GM21381 (cell line): ENCODE data around the gene CYTH2.
"Not testable (repeated sequence)": the region's sequence is repeated elsewhere in the genome, so short reads cannot be mapped to it uniquely, and the experiment has no call there.

ENCODE experiments used
- ATAC-seq: cut with Tn5 transposase; IDR thresholded peaks from one replicate; pipeline ENCODE4 v1.9.1; 2021; ENCODE audit warnings: mild to moderate bottlenecking, moderate library complexity; ENCODE audit not compliant: unreplicated experiment

CYTH2 gene

DNA sequence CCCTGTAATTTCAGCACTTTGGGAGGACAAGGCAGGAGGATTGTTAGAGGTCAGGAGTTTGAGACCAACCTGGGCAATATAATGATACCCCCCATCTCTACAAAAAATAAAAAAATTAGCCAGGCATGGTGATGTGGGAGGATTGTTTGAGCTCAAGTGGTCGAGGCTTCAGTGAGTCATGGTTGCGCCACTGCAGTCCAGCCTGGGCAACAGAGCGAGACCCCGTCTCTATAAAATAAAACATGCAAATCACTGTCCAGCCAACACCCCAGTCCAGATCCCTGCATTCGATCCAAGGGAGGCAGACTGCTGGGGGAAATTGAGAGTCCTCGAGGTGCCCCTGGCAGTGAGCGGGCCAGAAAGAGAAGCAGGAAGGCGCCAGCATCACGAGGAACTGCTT is 7.0 kb downstream of the CYTH2 start:
- ATAC-seq: no peak

DNA sequence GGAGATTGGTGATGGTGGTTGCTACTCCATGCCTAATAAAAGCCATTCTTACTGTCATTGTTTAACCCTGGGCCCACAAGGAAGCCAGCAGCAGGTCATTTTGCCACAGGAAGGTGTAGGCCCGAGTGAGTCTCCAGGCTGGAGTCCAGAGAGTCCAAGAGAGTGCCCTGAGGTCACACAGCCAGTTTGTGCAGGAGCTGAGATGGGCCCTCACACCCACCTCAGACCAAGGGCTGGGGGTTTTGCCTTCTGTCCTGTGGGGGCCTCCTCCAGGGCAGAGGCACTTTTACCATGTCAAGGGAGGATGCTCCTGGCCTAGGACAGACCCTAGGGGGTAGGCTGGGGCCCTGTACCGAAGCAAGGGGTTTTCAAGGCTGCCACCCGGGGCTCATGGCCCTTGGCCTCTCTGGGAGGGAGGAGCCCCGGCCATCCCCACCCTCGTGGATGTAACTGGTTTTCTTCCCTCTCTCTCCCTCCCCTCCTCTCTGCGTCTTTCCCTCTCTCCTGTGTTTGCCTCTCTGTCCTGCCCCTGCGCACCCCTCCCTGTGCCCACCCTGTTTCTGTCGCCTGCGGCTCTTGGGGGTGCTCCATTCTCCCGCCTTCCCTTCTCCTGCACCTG is 8.0 kb downstream of the CYTH2 start:
- ATAC-seq: no peak

DNA sequence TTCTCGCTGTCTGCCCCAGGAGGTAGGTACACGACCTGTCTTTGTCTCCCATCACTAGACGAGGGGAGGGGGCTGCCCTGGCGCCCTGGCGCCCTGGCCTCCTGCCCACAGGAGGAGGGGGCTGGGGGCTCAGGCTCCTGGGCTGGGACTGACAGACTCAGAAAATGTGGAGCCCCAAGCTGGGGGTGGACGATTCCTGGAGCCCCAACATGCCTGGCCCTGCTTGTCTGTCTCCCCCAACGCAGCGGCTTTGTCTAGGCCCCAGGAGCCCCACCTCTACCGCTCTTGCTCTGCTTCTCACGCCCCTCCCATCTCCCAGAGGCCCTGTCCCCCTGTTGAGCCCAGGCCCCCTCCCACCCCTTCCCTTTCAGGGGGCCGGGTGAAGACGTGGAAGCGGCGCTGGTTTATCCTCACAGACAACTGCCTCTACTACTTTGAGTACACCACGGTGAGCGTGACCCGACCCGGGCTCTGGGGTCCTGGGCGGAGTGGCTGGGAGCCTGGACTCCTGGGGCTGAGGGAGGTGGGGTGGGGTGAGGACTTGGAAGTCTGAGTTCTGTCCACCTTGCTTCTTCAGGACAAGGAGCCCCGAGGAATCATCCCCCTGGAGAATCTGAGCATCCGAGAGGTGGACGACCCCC is 8.6 kb downstream of the CYTH2 start:
- no peak for ATAC-seq

GRCh38 chr19:48478339-48479256 is 9.4 kb downstream of the CYTH2 start:
- no peak for ATAC-seq

- no peak for ATAC-seq
These were observed 10.5 kb downstream of the CYTH2 start for GRCh38 chr19:48479686-48480085.

- ATAC-seq: no peak
These were observed 11.0 kb downstream of the CYTH2 start for GRCh38 chr19:48480183-48480557.

DNA sequence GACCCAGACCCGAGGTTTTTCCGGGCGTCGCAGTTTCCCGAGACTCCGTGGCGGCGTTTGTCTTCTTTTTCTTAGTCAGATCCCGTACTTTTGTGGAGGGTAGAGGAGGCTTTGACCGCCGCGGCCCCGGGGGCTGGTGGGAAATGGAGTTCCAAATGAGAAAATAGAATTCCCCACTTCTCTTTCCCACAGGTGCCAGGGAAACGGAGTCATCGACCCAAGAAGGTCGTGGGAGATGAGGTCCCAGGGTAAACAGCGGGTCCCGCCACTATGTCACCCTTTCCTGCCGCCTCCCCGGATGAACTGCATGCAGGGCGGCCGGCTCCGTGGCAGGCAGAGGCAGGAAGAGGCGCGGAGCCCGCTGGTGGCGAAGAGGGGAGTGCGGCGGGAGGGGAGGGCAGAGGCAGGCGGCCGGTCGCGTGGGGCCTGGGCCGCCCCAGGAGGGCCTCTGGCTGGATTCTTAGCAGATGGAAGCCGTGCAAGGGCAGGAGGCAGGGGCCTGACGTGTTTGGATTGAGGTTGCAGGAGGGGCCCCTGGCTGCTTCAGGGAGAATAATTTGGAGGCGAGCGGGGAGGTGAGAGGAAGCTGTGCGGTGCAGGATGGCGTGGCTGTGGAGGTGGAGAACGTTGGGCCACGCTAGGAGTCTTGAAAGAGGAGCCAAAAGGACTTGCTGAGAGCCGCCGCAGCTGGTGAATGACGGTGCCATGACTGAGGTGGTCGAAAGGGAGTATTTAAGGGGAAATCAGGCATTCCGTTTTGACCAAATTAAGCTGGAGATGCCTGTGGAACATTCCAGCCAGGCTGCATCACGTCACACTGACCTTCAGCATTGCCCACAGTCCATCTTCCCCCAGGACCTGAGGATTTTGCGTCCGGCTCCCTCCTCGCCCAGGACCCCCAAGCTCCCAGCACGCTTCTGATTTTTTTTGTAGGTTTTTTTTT is 11.7 kb downstream of the CYTH2 start:
- no peak for ATAC-seq

DNA sequence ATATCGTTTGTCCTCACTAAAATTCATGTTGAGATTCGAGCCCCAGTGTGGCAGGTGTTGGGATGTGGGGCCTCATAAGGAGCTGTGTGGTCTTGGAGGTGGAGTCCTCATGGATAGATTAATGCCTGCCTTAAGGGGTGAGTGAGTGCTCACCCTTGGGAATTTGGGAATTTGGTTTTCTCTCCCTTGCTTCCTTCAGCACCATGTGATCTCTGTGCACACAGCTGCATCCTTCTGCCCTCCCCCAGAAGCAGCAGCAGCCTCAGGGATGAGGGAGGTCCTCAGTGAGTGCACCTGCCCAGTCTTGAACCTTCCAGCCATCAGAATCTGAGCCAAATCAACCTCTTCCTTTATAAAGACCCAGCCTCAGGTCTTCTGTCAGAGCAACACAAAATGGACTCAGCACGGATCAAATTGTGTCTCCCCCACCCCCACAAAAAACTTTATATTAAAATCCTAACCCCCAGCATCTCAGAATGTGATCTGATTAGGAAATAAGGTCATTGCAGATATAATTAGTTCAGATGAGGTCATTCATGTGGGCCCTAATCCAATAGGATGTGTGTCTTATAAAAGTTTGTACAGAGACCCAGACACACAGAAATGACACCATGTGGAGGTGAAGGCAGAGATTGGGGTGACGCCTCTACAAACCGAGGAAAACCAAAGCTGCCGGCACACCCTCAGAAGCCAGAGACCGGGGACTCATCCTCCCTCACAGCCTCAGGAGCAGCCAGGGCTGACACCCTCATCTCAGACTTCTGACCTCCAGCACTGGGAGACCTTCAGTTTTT is 12.9 kb downstream of the CYTH2 start:
- no peak for ATAC-seq

DNA sequence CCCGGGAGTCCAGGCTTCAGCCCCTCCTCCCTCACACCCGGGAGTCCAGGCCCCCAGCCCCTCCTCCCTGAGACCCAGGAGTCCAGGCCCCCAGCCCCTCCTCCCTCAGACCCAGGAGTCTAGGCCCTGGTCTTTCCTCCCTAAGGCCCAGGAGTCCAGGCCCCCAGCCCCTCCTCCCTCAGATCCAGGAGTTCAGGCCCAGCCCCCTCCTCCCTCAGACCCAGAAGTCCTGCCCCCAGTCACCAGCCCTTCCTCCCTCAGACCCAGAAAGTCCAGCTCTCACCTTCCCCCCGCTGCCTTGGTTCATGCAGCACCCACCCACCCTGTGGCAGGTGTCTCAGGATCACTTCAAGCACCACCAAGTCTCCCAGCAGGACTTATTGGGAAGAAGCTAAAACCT is 14.1 kb downstream of the CYTH2 start:
- no peak for ATAC-seq

GRCh38 chr19:48484247-48484893 is 15.2 kb downstream of the CYTH2 start:
- ATAC-seq: no peak

DNA sequence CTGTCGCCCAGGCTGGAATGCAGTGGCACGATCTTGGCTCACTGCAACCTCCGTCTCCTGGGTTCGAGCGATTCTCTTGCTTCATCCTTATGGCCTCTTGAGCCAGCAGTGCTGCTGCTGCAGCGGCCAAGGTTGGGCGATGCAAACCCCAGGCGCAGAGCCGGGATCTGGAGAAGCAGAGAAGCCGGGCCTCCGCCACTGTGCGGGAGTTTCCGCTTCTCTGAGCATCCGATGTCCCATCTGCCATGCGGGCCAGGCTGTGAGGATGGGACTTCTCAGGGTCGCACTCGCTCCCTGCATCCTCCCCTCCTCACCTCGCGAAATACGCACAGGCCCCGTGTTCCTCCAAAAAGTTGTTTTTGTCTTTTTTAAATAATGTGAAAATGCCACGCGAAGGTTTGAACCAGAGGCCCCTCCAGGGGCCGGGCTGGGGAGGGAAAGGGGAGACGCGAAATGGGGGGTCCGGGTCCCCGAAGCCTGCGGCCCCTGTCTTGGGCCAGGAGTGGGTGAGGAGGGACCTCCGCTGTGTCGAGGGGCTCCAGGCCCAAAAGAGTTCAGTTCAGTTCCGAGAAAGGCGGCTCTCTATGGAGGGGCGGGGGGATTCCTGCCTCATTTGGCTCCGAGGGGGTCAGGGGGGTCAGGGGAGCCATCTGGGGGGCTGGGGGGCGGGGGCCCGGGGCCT is 15.9 kb downstream of the CYTH2 start:
- ATAC-seq: no peak

- ATAC-seq: not testable (repeated sequence)
These were observed 17.5 kb downstream of the CYTH2 start for GRCh38 chr19:48486706-48487105.

- ATAC-seq: no peak
These were observed 18.4 kb downstream of the CYTH2 start for GRCh38 chr19:48487544-48487943.

GRCh38 chr19:48487948-48488347 is 18.8 kb downstream of the CYTH2 start:
- no peak for ATAC-seq

DNA sequence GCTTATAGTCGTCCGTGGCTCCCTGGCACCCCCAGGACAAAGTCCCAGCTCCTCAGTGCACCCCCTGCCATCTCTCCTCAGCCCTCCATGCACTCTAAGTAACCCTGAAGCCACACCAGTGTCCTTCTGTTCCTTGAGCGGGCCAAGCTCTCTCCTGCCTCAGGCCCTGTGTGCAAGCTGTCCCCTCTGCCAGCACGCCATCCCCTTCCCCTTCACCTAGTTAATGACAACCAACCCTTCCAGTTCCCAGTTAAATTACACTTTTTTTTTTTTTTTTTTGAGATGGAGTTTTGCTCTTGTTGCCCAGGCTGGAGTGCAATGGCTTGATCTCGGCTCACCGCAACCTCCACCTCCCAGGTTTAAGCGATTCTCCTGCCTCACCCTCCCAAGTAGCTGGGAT is 19.3 kb downstream of the CYTH2 start:
- ATAC-seq: not testable (repeated sequence)

DNA sequence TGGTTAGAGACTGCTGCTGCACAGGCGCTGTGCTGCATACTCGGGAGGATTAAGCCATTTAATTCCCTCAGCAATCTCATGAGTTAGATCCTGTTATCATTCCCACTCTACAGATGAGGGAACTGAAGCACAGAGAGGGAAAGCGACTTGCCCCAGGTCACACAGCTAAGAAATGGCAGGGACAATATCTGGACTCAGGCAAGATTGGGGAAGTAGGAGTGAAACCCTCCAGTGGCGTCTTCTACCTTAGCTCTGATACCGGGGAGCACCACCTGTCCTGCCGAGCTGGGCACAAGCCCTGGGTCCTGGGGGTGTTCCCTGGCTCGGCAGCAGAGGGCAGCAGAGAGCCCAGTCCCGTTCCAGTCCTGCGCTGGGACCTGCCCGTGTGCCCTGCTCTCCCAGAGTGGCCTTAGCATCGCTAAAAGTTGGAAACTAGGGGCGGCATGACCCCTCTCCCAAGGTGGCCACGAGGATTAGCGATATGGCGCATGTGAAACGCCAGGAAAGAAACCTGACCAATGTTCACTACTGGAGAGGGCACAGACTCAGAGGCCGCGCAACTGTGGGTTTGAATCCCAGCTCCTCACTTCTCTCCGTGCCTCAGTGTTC is 20.5 kb downstream of the CYTH2 start:
- peak; percentile 34 for ATAC-seq

- no peak for ATAC-seq
These were observed 22.0 kb downstream of the CYTH2 start for GRCh38 chr19:48490981-48491792.

DNA sequence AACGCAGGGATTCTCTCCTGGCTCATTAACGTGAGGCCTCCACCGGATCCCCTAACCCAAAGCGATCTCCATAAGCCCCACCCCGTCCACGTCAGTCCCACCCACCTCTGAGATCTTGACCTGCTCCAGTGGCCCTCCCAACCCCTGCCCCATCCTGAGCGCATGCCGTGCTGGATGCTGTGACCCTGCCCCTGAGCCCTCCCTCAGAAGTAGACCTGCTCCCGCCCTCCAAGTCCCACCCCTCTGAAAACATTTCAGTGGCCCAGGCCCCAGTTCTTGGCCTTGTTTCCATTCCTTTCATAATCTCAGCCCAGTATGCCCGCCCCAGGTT is 22.6 kb downstream of the CYTH2 start:
- no peak for ATAC-seq
